Nephron (organoid): ENCODE results near the gene REM2.
"Not testable (repeated sequence)": the region's sequence is repeated elsewhere in the genome, so short reads cannot be mapped to it uniquely, and the experiment has no call there.

Experiments used
- H3K27ac Mint-ChIP-seq, 3 experiments: 2 replicates each; pipeline ENCODE4 v1.8.0; 2020; ENCODE audit warnings: mixed read lengths in 3 of 3, mild to moderate bottlenecking in 2 of 3, moderate library complexity in 1 of 3
- H3K27me3 Mint-ChIP-seq: 2 replicates; pipeline ENCODE4 v1.8.0; 2021; ENCODE audit warnings: low read depth, mild to moderate bottlenecking, moderate library complexity, mixed read lengths
- H3K36me3 Mint-ChIP-seq: 2 replicates; pipeline ENCODE4 v1.8.0; 2020; ENCODE audit warnings: low read depth, mixed read lengths
- H3K4me1 Mint-ChIP-seq: 2 replicates; pipeline ENCODE4 v1.8.0; 2020; ENCODE audit warnings: mixed read lengths
- H3K4me3 Mint-ChIP-seq, 3 experiments: 2 replicates each; pipeline ENCODE4 v1.8.0; 2020; ENCODE audit warnings: mild to moderate bottlenecking in 3 of 3, mixed read lengths in 3 of 3, moderate library complexity in 2 of 3
- H3K9me3 Mint-ChIP-seq: 2 replicates; pipeline ENCODE4 v1.8.0; 2020; ENCODE audit warnings: mixed read lengths
- TF ChIP-seq, protein P1 (sequence below), 3 experiments: fragments of 200-600 bp; sonication (generic); IDR thresholded peaks; one replicate each; pipeline ENCODE4 v1.5.0; 2021; ENCODE audit warnings: antibody characterized with exemption in 3 of 3; ENCODE audit not compliant: unreplicated experiment in 3 of 3

Gene REM2

DNA sequence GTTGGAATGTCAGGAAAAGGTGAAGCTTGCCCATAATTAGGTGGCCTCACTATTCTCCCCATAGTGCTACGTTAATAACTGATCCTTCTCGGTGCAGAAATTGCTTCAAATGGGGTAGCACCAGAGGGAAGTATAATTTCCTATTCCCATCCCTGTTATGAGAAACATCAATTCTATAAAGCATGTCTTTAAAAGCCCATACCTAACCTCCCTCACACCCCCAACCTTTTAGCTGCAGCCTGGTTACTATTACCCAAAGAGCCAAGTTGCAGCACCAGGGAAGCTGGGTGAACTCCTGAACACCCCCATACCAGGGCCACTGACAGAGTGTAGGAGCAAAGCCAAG is 20.7 kb downstream of the REM2 start:
- Mint-ChIP-seq H3K9me3 (no peaks in the 10 kb centered on the region), H3K4me3 (no peak overlapping the region), H3K27ac (no peak overlapping the region), H3K4me1 (no peaks in the 10 kb centered on the region), H3K36me3 (peaks cover 70% of the 10 kb centered on the region), H3K27me3 (no peaks in the 10 kb centered on the region)
- TF ChIP-seq, protein P1, sequence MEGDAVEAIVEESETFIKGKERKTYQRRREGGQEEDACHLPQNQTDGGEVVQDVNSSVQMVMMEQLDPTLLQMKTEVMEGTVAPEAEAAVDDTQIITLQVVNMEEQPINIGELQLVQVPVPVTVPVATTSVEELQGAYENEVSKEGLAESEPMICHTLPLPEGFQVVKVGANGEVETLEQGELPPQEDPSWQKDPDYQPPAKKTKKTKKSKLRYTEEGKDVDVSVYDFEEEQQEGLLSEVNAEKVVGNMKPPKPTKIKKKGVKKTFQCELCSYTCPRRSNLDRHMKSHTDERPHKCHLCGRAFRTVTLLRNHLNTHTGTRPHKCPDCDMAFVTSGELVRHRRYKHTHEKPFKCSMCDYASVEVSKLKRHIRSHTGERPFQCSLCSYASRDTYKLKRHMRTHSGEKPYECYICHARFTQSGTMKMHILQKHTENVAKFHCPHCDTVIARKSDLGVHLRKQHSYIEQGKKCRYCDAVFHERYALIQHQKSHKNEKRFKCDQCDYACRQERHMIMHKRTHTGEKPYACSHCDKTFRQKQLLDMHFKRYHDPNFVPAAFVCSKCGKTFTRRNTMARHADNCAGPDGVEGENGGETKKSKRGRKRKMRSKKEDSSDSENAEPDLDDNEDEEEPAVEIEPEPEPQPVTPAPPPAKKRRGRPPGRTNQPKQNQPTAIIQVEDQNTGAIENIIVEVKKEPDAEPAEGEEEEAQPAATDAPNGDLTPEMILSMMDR (IDR thresholded peaks at IDR 0.05; ENCODE audit: unreplicated experiment in 3 of 3), result no peak

DNA sequence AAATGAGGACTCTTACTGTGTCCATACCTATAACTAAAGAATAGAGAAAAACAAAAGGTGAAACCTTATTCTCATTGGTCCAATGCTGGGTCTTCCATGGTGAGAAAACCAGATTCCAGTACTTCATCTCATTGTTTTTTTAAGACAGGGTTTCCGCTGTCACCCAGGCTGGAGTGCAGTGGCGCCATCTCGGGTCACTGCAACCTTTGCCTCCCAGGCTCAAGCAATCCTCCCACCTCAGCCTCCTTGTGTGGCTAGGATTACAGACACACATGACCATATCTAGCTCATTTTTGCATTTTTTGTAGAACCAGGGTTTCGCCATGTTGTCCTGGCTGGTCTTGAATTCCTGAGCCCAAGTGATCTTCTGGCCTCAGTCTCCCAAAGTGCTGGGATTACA is 22.6 kb downstream of the REM2 start:
- no peak overlapping the region for H3K4me3 Mint-ChIP-seq
- no peak overlapping the region for H3K27ac Mint-ChIP-seq
- H3K4me1 Mint-ChIP-seq, result no peaks in the 10 kb centered on the region
- TF ChIP-seq, protein P1 (IDR thresholded peaks at IDR 0.05; ENCODE audit: unreplicated experiment in 3 of 3), result no peak
- peaks cover 75% of the 10 kb centered on the region for H3K36me3 Mint-ChIP-seq
- no peaks in the 10 kb centered on the region for H3K27me3 Mint-ChIP-seq
- H3K9me3 Mint-ChIP-seq, result no peaks in the 10 kb centered on the region

DNA sequence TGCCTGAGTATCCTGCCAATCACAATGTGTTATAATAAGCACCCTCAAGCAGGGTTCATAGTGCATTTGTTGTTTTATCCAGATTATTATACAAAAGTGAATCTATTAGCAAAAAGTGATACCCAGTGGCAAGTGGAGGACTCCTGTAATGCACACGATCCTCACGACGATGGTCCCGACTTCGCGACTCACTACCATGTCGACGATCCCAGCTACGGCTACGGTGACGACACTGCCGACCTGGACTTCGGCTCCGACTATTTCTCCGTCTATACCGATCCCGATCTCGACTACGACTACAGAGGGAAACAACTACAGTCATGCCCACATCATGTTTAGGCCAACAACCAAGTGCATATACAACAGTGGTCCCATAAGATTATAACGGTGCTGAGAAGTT is 23.1 kb downstream of the REM2 start:
- TF ChIP-seq, protein P1 (IDR thresholded peaks at IDR 0.05; ENCODE audit: unreplicated experiment in 3 of 3), result no peak
- no peak overlapping the region for H3K4me3 Mint-ChIP-seq
- H3K4me1 Mint-ChIP-seq, result peaks cover under 1% of the 10 kb centered on the region
- peaks cover 72% of the 10 kb centered on the region for H3K36me3 Mint-ChIP-seq
- H3K27ac Mint-ChIP-seq, result no peak overlapping the region
- H3K27me3 Mint-ChIP-seq, result no peaks in the 10 kb centered on the region
- H3K9me3 Mint-ChIP-seq, result no peaks in the 10 kb centered on the region

DNA sequence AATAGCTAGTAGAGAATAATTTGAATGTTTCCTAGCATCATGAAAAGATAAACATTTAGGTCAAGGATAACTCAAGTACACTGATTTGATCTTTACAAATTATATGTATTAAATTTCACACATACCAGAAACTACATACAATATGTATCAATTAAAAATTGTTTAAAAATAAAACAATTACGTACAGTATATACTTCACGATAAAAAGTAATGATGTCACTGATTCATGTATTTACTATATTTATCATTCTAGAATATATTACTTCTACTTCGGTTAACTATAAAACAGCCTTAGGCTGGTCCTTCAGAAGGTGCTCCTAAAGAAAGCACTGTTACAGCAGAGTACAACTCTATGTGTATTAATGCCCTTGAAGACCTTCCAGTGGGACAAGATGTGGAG is 24.4 kb downstream of the REM2 start:
- no peak overlapping the region for H3K27ac Mint-ChIP-seq
- H3K4me1 Mint-ChIP-seq, result peaks cover 8% of the 10 kb centered on the region
- peaks cover 72% of the 10 kb centered on the region for H3K36me3 Mint-ChIP-seq
- TF ChIP-seq, protein P1 (IDR thresholded peaks at IDR 0.05; ENCODE audit: unreplicated experiment in 3 of 3), result no peak
- H3K4me3 Mint-ChIP-seq, result no peak overlapping the region
- H3K27me3 Mint-ChIP-seq, result no peaks in the 10 kb centered on the region
- H3K9me3 Mint-ChIP-seq, result no peaks in the 10 kb centered on the region

DNA sequence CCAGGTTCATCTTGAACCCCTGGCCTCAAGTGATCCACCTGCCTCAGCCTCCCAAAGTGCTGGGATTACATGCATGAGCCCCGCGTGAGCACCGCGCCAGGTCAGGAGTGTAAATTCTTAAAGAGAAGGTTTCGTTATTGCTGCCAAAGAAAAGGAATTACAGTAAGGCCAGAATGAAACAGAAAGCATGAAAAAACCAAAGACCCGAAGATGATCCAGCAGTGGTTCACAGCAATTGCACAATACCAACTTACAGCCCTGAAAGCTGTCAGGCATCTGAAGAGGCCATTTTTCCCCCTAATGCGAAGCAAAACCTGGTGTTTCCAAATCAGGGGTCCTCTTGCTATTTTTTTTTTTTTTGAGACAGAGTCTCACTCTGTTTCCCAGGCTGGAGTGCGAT is 25.6 kb downstream of the REM2 start:
- peaks cover 69% of the 10 kb centered on the region for H3K36me3 Mint-ChIP-seq
- H3K27ac Mint-ChIP-seq, result no peak overlapping the region
- H3K4me3 Mint-ChIP-seq, result no peak overlapping the region
- peaks cover 9% of the 10 kb centered on the region for H3K4me1 Mint-ChIP-seq
- H3K9me3 Mint-ChIP-seq, result no peaks in the 10 kb centered on the region
- TF ChIP-seq, protein P1 (IDR thresholded peaks at IDR 0.05; ENCODE audit: unreplicated experiment in 3 of 3), result no peak
- no peaks in the 10 kb centered on the region for H3K27me3 Mint-ChIP-seq

DNA sequence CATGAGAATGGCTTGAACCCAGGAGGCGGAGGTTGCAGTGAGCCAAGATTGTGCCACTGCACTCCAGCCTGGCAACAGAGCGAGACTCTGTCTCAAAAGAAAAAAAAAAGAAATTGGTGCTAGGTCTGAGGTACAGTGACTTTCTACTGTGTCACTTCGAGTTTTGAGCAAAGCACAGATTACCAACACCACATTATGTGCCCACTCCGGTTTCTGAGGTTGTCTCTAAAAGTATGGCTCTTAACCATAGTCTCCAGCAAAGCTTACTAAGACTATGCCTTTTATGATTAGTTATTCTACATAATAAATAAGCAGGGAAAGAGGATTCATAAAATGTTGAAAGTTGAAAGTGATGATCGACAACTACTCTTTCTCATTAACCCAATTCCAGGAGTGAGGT is 27.9 kb downstream of the REM2 start:
- no peak overlapping the region for H3K4me3 Mint-ChIP-seq
- H3K36me3 Mint-ChIP-seq, result peaks cover 55% of the 10 kb centered on the region
- H3K27ac Mint-ChIP-seq, result no peak overlapping the region
- no peaks in the 10 kb centered on the region for H3K27me3 Mint-ChIP-seq
- H3K4me1 Mint-ChIP-seq, result peaks cover 9% of the 10 kb centered on the region
- TF ChIP-seq, protein P1 (IDR thresholded peaks at IDR 0.05; ENCODE audit: unreplicated experiment in 3 of 3), result no peak
- H3K9me3 Mint-ChIP-seq, result no peaks in the 10 kb centered on the region

DNA sequence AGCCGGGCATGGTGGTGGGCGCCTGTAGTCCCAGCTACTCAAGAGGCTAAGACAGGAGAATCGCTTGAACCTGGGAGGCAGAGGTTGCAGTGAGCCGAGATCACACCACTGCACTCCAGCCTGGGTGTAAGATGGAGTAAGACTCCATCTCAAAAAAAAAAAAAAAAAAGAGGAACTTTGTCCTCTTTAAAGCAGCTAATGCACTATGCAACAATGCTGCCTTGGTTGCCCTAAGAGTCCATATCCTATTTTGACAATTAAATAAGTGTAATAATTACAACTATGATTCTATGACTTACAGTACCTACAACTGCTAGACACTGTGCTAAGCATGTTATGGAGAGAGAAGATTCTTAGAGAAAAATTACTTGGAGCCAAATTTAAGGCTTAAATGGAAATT is 31.8 kb downstream of the REM2 start:
- H3K27me3 Mint-ChIP-seq, H3K27ac Mint-ChIP-seq, H3K9me3 Mint-ChIP-seq: not testable (repeated sequence)
- Mint-ChIP-seq H3K4me3 (peak overlapping the region in 2 of 3 experiments; percentile 40 to 60), H3K4me1 (peaks cover 27% of the 10 kb centered on the region), H3K36me3 (peaks cover 51% of the 10 kb centered on the region)
